D721Med (cell line): ENCODE measurements around the gene C9orf153.

Experiments
- DNase-seq: peaks from one replicate; pipeline ENCODE4 v3.0.0; 2011; ENCODE audit warnings: low spot score; ENCODE audit not compliant: insufficient read length
- FAIRE-seq: peaks from 2 replicates; lab custom pipeline; 2011; peaks lifted over from hg19 to GRCh38; lab: Jason Lieb, UNC
- CTCF ChIP-seq: IDR thresholded peaks from 2 replicates; pipeline ENCODE4 v1.5.1; 2012; ENCODE audit warnings: mild to moderate bottlenecking, control low read depth; ENCODE audit not compliant: insufficient read depth; ENCODE audit errors: missing control alignments

C9orf153 gene

GRCh38 chr9:86181379-86182315, 77.8 kb downstream of the C9orf153 start:
- FAIRE-seq (no peak), DNase-seq (no peak)
- TF ChIP-seq CTCF, result no peak

GRCh38 chr9:86178503-86178902, 81.0 kb downstream of the C9orf153 start:
- no peak for TF ChIP-seq CTCF
- FAIRE-seq (no peak), DNase-seq (no peak)

GRCh38 chr9:86177995-86178394, 81.5 kb downstream of the C9orf153 start:
- FAIRE-seq (no peak), DNase-seq (no peak)
- TF ChIP-seq CTCF, result no peak

- no peak for FAIRE-seq
- no peak for DNase-seq
- no peak for TF ChIP-seq CTCF
These were observed 83.0 kb downstream of the C9orf153 start for GRCh38 chr9:86176468-86176867.

- DNase-seq (no peak), FAIRE-seq (no peak)
- no peak for TF ChIP-seq CTCF
These were observed 83.6 kb downstream of the C9orf153 start for GRCh38 chr9:86175743-86176456.

GRCh38 chr9:86175223-86175622, 84.2 kb downstream of the C9orf153 start:
- no peak for TF ChIP-seq CTCF
- no peak for FAIRE-seq
- no peak for DNase-seq
